ENCODE measurements around the gene SPDEF.

SPDEF gene

GRCh38 chr6:34563513-34563870, 7.4 kb upstream of the SPDEF start (continued):
- TF ChIP-seq ZBTB10 (tag by site-specific recombination; IDR thresholded peaks at IDR 0.05) (no peak), MZF1 (tag by site-specific recombination; IDR thresholded peaks at IDR 0.05; ENCODE audit: borderline replicate concordance) (no peak), ZNF10 (tag by site-specific recombination; IDR thresholded peaks at IDR 0.05) (no peak), ZXDB (tag by site-specific recombination; IDR thresholded peaks at IDR 0.05) (no peak), ZNF707 (tag by site-specific recombination; IDR thresholded peaks at IDR 0.05) (no peak), EGR2 (tag by site-specific recombination; IDR thresholded peaks at IDR 0.05; ENCODE audit: low read depth) (peak; percentile 33; the same call in 1 of the 2 replicates), ZNF514 (tag by site-specific recombination; IDR thresholded peaks at IDR 0.05) (no peak)

GRCh38 chr6:34562861-34563512, 6.9 kb upstream of the SPDEF start:
- H3K27ac ChIP-seq (ENCODE audit: extremely low read depth, low read depth, low read length): no peak overlapping the region
- no peaks in the 10 kb centered on the region for H3K9me3 ChIP-seq (ENCODE audit: control insufficient read depth, insufficient read depth, low read depth, low read length)
- CTCF ChIA-PET: no interaction called here
- H3K4me3 ChIP-seq (ENCODE audit: low read depth, low read length): no peak overlapping the region
- no peaks in the 10 kb centered on the region for H3K4me1 ChIP-seq (ENCODE audit: control insufficient read depth, insufficient read depth, low read length)
- POLR2A ChIA-PET: no interaction called here
- H3K36me3 ChIP-seq (ENCODE audit: control insufficient read depth in 2 of 2, insufficient read depth in 1 of 2, low read length in 2 of 2): no peaks in the 10 kb centered on the region
- TF ChIP-seq ZNF776 (tag by site-specific recombination; IDR thresholded peaks at IDR 0.05; ENCODE audit: borderline replicate concordance) (no peak), AEBP2 (tag by site-specific recombination; IDR thresholded peaks at IDR 0.05; ENCODE audit: borderline replicate concordance) (no peak), BCL6B (tag by site-specific recombination; IDR thresholded peaks at IDR 0.05) (no peak), ZNF366 (tag by site-specific recombination; conservative IDR thresholded peaks at IDR 0.05) (no peak), TSHZ1 (tag by site-specific recombination; IDR thresholded peaks at IDR 0.05; ENCODE audit: borderline replicate concordance) (no peak), ZNF121 (tag by site-specific recombination; IDR thresholded peaks at IDR 0.05) (no peak), ZNF174 (tag by site-specific recombination; IDR thresholded peaks at IDR 0.05) (no peak), MZF1 (tag by site-specific recombination; IDR thresholded peaks at IDR 0.05; ENCODE audit: borderline replicate concordance) (no peak), KLF8 (tag by site-specific recombination; IDR thresholded peaks at IDR 0.05) (no peak), ZNF561 (tag by site-specific recombination; IDR thresholded peaks at IDR 0.05; ENCODE audit: borderline replicate concordance) (no peak), ZBTB1 (tag by site-specific recombination; IDR thresholded peaks at IDR 0.05) (no peak), INSM2 (tag by site-specific recombination; IDR thresholded peaks at IDR 0.05) (no peak), ZNF132 (tag by site-specific recombination; IDR thresholded peaks at IDR 0.05; ENCODE audit: borderline replicate concordance) (no peak)
- TF ChIP-seq, protein P1, sequence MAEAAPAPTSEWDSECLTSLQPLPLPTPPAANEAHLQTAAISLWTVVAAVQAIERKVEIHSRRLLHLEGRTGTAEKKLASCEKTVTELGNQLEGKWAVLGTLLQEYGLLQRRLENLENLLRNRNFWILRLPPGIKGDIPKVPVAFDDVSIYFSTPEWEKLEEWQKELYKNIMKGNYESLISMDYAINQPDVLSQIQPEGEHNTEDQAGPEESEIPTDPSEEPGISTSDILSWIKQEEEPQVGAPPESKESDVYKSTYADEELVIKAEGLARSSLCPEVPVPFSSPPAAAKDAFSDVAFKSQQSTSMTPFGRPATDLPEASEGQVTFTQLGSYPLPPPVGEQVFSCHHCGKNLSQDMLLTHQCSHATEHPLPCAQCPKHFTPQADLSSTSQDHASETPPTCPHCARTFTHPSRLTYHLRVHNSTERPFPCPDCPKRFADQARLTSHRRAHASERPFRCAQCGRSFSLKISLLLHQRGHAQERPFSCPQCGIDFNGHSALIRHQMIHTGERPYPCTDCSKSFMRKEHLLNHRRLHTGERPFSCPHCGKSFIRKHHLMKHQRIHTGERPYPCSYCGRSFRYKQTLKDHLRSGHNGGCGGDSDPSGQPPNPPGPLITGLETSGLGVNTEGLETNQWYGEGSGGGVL (tag by site-specific recombination; IDR thresholded peaks at IDR 0.05): no peak
- TF ChIP-seq, protein P2, sequence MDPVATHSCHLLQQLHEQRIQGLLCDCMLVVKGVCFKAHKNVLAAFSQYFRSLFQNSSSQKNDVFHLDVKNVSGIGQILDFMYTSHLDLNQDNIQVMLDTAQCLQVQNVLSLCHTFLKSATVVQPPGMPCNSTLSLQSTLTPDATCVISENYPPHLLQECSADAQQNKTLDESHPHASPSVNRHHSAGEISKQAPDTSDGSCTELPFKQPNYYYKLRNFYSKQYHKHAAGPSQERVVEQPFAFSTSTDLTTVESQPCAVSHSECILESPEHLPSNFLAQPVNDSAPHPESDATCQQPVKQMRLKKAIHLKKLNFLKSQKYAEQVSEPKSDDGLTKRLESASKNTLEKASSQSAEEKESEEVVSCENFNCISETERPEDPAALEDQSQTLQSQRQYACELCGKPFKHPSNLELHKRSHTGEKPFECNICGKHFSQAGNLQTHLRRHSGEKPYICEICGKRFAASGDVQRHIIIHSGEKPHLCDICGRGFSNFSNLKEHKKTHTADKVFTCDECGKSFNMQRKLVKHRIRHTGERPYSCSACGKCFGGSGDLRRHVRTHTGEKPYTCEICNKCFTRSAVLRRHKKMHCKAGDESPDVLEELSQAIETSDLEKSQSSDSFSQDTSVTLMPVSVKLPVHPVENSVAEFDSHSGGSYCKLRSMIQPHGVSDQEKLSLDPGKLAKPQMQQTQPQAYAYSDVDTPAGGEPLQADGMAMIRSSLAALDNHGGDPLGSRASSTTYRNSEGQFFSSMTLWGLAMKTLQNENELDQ (tag by site-specific recombination; IDR thresholded peaks at IDR 0.05; ENCODE audit: low read depth): no peak

Data from HEK293 (cell line).